ENCODE data around the gene PTPRT.

DNA sequence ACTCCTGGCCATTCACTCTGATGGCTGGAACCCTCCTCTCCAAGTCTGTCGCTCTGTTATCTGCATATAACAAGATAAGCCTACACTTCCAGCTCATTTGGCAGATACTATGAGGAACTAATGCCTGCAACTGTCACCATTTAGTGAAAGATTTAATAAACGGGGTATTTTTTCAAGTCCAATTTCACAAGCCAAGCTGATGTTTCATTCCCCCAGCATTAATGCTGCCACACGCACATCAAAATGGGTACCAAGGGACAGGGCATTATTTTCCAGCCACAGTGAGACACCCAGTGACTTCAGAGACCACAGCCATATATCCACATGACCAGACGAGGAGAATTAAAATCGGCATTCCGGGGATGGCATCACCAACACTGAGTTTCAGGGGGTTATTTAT lies 175.5 kb downstream of the PTPRT start:
- no peak for TF ChIP-seq EZH2 (IDR thresholded peaks at IDR 0.05; ENCODE audit: low read length, unreplicated experiment)
- TF ChIP-seq, protein P1, sequence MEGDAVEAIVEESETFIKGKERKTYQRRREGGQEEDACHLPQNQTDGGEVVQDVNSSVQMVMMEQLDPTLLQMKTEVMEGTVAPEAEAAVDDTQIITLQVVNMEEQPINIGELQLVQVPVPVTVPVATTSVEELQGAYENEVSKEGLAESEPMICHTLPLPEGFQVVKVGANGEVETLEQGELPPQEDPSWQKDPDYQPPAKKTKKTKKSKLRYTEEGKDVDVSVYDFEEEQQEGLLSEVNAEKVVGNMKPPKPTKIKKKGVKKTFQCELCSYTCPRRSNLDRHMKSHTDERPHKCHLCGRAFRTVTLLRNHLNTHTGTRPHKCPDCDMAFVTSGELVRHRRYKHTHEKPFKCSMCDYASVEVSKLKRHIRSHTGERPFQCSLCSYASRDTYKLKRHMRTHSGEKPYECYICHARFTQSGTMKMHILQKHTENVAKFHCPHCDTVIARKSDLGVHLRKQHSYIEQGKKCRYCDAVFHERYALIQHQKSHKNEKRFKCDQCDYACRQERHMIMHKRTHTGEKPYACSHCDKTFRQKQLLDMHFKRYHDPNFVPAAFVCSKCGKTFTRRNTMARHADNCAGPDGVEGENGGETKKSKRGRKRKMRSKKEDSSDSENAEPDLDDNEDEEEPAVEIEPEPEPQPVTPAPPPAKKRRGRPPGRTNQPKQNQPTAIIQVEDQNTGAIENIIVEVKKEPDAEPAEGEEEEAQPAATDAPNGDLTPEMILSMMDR (conservative IDR thresholded peaks at IDR 0.05; ENCODE audit: low read depth, low read length): no peak

Data from PC-3 (cell line).